ENCODE data around the gene NEU4. TPM values are rescaled to one million over a fixed set of nuclear protein-coding genes. Genes with fewer than 3 reads are reported as not detected.

The NEU4 gene
- total and polyA plus RNA-seq, 8 donors = 0.17 to 0.55 (median 0.30) TPM; not detected in 1

DNA sequence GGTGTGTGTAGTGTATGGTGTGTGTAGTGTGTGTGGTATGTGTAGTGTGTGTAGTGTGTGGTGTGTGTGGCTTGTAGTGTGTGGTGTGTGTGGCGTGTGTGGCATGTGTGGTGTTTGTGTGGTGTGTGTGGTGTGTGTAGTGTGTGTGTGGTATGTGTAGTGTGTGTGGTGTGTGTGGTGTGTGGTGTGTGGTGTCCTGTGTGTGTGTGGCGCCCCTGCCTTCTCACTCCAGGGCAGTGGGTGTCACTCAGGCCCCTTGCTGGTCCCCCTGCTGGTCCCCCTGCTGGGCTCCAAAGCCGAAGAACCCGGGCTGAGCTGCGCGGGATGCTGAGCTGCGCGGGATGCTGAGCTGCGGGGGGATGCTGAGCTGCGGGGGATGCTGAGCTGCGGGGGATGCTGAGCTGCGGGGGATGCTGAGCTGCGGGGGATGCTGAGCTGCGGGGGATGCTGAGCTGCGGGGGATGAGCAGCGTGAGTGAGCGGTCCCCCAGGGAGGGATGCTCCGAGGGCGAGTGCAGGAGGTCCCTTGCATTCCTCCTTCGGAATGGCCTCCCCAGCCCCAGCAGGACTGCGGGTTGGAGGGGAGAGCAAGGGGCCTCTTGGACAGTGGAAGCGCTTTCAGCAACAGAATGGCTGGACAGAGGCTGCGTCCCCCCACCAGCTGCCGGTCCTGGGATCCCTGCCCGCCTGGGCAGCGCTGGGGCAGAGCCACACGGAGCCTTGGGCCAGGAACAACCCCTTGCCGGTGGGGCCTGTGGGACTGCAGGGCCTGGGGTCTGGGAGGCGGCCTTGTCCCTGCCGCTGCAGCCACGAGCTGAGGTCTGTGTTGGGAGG is 57.2 kb downstream of the NEU4 start:
- H3K9me3 ChIP-seq = no peaks in the 10 kb centered on the region
- H3K36me3 ChIP-seq = no peaks in the 10 kb centered on the region
- H3K27me3 ChIP-seq = peaks cover 8 to 80% of the 10 kb centered on the region in 2 donors
- no peak overlapping the region for H3K4me3 ChIP-seq
- ATAC-seq (no peak), DNase-seq (peak in 2 of 4 donors; percentile 39 to 70)
- H3K27ac ChIP-seq = no peak overlapping the region
- H3K4me1 ChIP-seq = peaks cover 0 to 6% of the 10 kb centered on the region in 2 donors
- TF ChIP-seq, protein P1, sequence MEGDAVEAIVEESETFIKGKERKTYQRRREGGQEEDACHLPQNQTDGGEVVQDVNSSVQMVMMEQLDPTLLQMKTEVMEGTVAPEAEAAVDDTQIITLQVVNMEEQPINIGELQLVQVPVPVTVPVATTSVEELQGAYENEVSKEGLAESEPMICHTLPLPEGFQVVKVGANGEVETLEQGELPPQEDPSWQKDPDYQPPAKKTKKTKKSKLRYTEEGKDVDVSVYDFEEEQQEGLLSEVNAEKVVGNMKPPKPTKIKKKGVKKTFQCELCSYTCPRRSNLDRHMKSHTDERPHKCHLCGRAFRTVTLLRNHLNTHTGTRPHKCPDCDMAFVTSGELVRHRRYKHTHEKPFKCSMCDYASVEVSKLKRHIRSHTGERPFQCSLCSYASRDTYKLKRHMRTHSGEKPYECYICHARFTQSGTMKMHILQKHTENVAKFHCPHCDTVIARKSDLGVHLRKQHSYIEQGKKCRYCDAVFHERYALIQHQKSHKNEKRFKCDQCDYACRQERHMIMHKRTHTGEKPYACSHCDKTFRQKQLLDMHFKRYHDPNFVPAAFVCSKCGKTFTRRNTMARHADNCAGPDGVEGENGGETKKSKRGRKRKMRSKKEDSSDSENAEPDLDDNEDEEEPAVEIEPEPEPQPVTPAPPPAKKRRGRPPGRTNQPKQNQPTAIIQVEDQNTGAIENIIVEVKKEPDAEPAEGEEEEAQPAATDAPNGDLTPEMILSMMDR (IDR thresholded peaks at IDR 0.05) = no peak
- intact Hi-C loops (cut with DNase I) = no loop called here

Other genes starting within 250 kb of the NEU4 start
- 10 to 100 TPM; 36.3 to 36.5 TPM for gene THAP4, start 172.0 kb upstream of the NEU4 start, total RNA-seq
- gene THAP4, start 172.0 kb upstream of the NEU4 start, polyA plus RNA-seq (ENCODE audit: insufficient read length in 6 of 6) = 10 to 100 TPM; 40.3 to 48.4 (median 43.5) TPM
- gene ATG4B, start 171.5 kb upstream of the NEU4 start, total RNA-seq = 10 to 100 TPM; 60.5 to 64.3 TPM
- gene ATG4B, start 171.5 kb upstream of the NEU4 start, polyA plus RNA-seq (ENCODE audit: insufficient read length in 6 of 6) = 10 to 100 TPM; 76.6 to 98.3 (median 85.1) TPM
- gene DTYMK, start 122.4 kb upstream of the NEU4 start, total RNA-seq = 10 to 100 TPM; 28.7 to 31.8 TPM
- gene DTYMK, start 122.4 kb upstream of the NEU4 start, polyA plus RNA-seq (ENCODE audit: insufficient read length in 6 of 6) = 10 to 100 TPM; 38.5 to 56.2 (median 44.0) TPM
- 10 to 100 TPM; 27.6 to 28.3 TPM for gene ING5, start 107.2 kb upstream of the NEU4 start, total RNA-seq
- gene ING5, start 107.2 kb upstream of the NEU4 start, polyA plus RNA-seq (ENCODE audit: insufficient read length in 6 of 6) = 10 to 100 TPM; 41.8 to 49.1 (median 45.7) TPM
- gene D2HGDH, start 74.6 kb upstream of the NEU4 start, total RNA-seq = 10 to 100 TPM; 33.4 to 38.4 TPM
- 10 to 100 TPM; 32.8 to 53.3 (median 44.1) TPM for gene D2HGDH, start 74.6 kb upstream of the NEU4 start, polyA plus RNA-seq (ENCODE audit: insufficient read length in 6 of 6)
- not detected for gene GAL3ST2, start 32.4 kb upstream of the NEU4 start, total RNA-seq
- gene GAL3ST2, start 32.4 kb upstream of the NEU4 start, polyA plus RNA-seq (ENCODE audit: insufficient read length in 6 of 6) = under 1 TPM; 0.26 to 0.31 (median 0.29) TPM
- 1 to 10 TPM; 1.1 TPM for gene PDCD1, start 49.7 kb downstream of the NEU4 start, total RNA-seq
- gene PDCD1, start 49.7 kb downstream of the NEU4 start, polyA plus RNA-seq (ENCODE audit: insufficient read length in 6 of 6) = under 1 TPM; 0.15 to 0.44 (median 0.23) TPM
- gene RTP5, start 60.5 kb downstream of the NEU4 start, total RNA-seq = under 1 TPM in 1 of 2 donors, not detected in 1; 0.10 TPM
- not detected for gene RTP5, start 60.5 kb downstream of the NEU4 start, polyA plus RNA-seq (ENCODE audit: insufficient read length in 6 of 6)

All from left lung (tissue), 10 donors.